ENCODE results near the gene CXCR1.

The CXCR1 gene

GRCh38 chr2:218166791-218167190 lies at the start of gene CXCR1:
Gene CXCR1, minus strand, starts transcription at chr2:218166962. Its CDS starts 1,751 bp downstream, at chr2:218165211.
- H3K4me3 ChIP-seq (ENCODE audit: low read depth, low read length) = no peak within 1 kb of the TSS
- no peak for TF ChIP-seq CTCF (IDR thresholded peaks at IDR 0.05; ENCODE audit: borderline replicate concordance, insufficient read depth, low read depth, low read length)

GRCh38 chr2:218216336-218216673 lies 49.5 kb upstream of the CXCR1 start:
- H3K4me3 ChIP-seq (ENCODE audit: low read depth, low read length) = peak overlapping the region; percentile 70
- TF ChIP-seq CTCF (IDR thresholded peaks at IDR 0.05; ENCODE audit: borderline replicate concordance, insufficient read depth, low read depth, low read length) = no peak

GRCh38 chr2:218214116-218214515 lies 47.4 kb upstream of the CXCR1 start:
- no peak for TF ChIP-seq CTCF (IDR thresholded peaks at IDR 0.05; ENCODE audit: borderline replicate concordance, insufficient read depth, low read depth, low read length)
- no peak overlapping the region for H3K4me3 ChIP-seq (ENCODE audit: low read depth, low read length)

GRCh38 chr2:218209078-218209477 lies 42.3 kb upstream of the CXCR1 start:
- no peak overlapping the region for H3K4me3 ChIP-seq (ENCODE audit: low read depth, low read length)
- no peak for TF ChIP-seq CTCF (IDR thresholded peaks at IDR 0.05; ENCODE audit: borderline replicate concordance, insufficient read depth, low read depth, low read length)

GRCh38 chr2:218202266-218202665 lies 35.5 kb upstream of the CXCR1 start:
- H3K4me3 ChIP-seq (ENCODE audit: low read depth, low read length) = no peak overlapping the region

GRCh38 chr2:218196974-218197373 lies 30.2 kb upstream of the CXCR1 start:
- H3K4me3 ChIP-seq (ENCODE audit: low read depth, low read length) = no peak overlapping the region
- no peak for TF ChIP-seq CTCF (IDR thresholded peaks at IDR 0.05; ENCODE audit: borderline replicate concordance, insufficient read depth, low read depth, low read length)

More at GRCh38 chr2:218202266-218202665, 35.5 kb upstream of the CXCR1 start:
- no peak for TF ChIP-seq CTCF (IDR thresholded peaks at IDR 0.05; ENCODE audit: borderline replicate concordance, insufficient read depth, low read depth, low read length)

- no peak overlapping the region for H3K4me3 ChIP-seq (ENCODE audit: low read depth, low read length)
- TF ChIP-seq CTCF (IDR thresholded peaks at IDR 0.05; ENCODE audit: borderline replicate concordance, insufficient read depth, low read depth, low read length) = no peak
These were observed 28.1 kb upstream of the CXCR1 start for GRCh38 chr2:218194880-218195279.

Data from GM12875 (cell line).